Left lung (tissue), 10 donors: ENCODE data around the gene GALNT5. TPM values are rescaled to one million over a fixed set of nuclear protein-coding genes. Genes with fewer than 3 reads are reported as not detected.
A peak's percentile ranks its signal among the peaks of the same experiment; 100 is the strongest.
"Not testable (repeated sequence)": the region's sequence is repeated elsewhere in the genome, so short reads cannot be mapped to it uniquely, and the experiment has no call there.

Source experiments
- ATAC-seq: fragments of 200-7000 bp; cut with Tn5 transposase; one replicate; pipeline ENCODE4 v1.9.1; 2020; ENCODE audit warnings: moderate library complexity
- DNase-seq, 4 donors: peaks; one replicate each; pipeline ENCODE4 v3.0.0-alpha.2; 2013 to 2020
- H3K27ac ChIP-seq, 2 donors: fragments of 200-600 bp; sonication (generic) in 1 of 2; one replicate each; pipeline versions ENCODE4 v1.5.0 to v1.8.0; 2020 to 2021
- H3K27me3 ChIP-seq, 2 donors: fragments of 200-600 bp; sonication (generic) in 1 of 2; one replicate each; pipeline versions ENCODE4 v1.5.0 to v1.8.0; 2020 to 2021
- H3K36me3 ChIP-seq, 2 donors: fragments of 200-600 bp; sonication (generic) in 1 of 2; one replicate each; pipeline versions ENCODE4 v1.5.0 to v1.8.0; 2020 to 2021
- H3K4me1 ChIP-seq, 2 donors: fragments of 200-600 bp; one replicate each; pipeline ENCODE4 v1.8.0; 2021
- H3K4me3 ChIP-seq, 2 donors: fragments of 200-600 bp; sonication (generic) in 1 of 2; one replicate each; pipeline versions ENCODE4 v1.5.0 to v1.8.0; 2020 to 2021; ENCODE audit warnings: mild to moderate bottlenecking in 1 of 2
- H3K9me3 ChIP-seq, 2 donors: fragments of 200-600 bp; sonication (generic) in 1 of 2; one replicate each; pipeline versions ENCODE4 v1.5.0 to v1.8.0; 2020 to 2021
- CTCF ChIP-seq, 2 donors: fragments of 200-600 bp; sonication (generic) in 1 of 2; IDR thresholded peaks; one replicate each; pipeline versions ENCODE4 v1.5.0 to v1.8.0; 2021; ENCODE audit warnings: antibody characterized with exemption in 2 of 2
- intact Hi-C, 2 donors: fragments of 100-400 bp; cut with DNase I; formaldehyde crosslinking; loops; one replicate each; pipeline versions ENCODE4 v1.11.2 to v1.14.2; 2022
- polyA plus RNA-seq, 6 donors: library from polyadenylated mRNA; unstranded; fragments of 120-200 nt; gene quantifications; one replicate each; pipeline ENCODE4 v1.2.1, GENCODE V29; 2013; ENCODE audit not compliant: insufficient read length in 6 of 6
- total RNA-seq, 2 donors: library from RNA; stranded (reverse); fragmentation: NEBNext Ultra II Directional; extraction: Animal tissue kit (Norgen Biotek cat#: 25700); gene quantifications; one replicate each; pipeline ENCODE4 v1.2.1, GENCODE V29; 2021
- donor health status: DM: no; HTN: yes; CAD: no.
- donor health status: DM: no; HTN: no; CAD: no.

The GALNT5 gene
- total and polyA plus RNA-seq, 8 donors, result 6.1 to 59.4 (median 7.1) TPM

- Histone ChIP-seq H3K27ac (no peak overlapping the region), H3K4me1 (no peaks in the 10 kb centered on the region), H3K9me3 (no peaks in the 10 kb centered on the region), H3K36me3 (no peaks in the 10 kb centered on the region), H3K27me3 (no peaks in the 10 kb centered on the region), H3K4me3 (no peak overlapping the region)
- peak; percentile 44 to 51 for TF ChIP-seq CTCF (IDR thresholded peaks at IDR 0.05)
- peak in 1 of 4 donors; percentile 10 for DNase-seq
- intact Hi-C loops, result no loop called here
- peak; percentile 69 for ATAC-seq
Measured at GRCh38 chr2:157336137-157337010, 78.9 kb downstream of the GALNT5 start.

- H3K27me3 ChIP-seq, result no peaks in the 10 kb centered on the region
- no peaks in the 10 kb centered on the region for H3K36me3 ChIP-seq
- DNase-seq, result no peak
- peaks cover 0 to 5% of the 10 kb centered on the region in 2 donors for H3K9me3 ChIP-seq
- H3K4me1 ChIP-seq, result no peaks in the 10 kb centered on the region
- no peak for TF ChIP-seq CTCF (IDR thresholded peaks at IDR 0.05)
- H3K4me3 ChIP-seq, result no peak overlapping the region
- no peak overlapping the region for H3K27ac ChIP-seq
- no peak for ATAC-seq
- intact Hi-C loops, result no loop called here
Measured at GRCh38 chr2:157337978-157338377, 80.5 kb downstream of the GALNT5 start.

GRCh38 chr2:157339965-157340655 lies 82.6 kb downstream of the GALNT5 start:
- TF ChIP-seq CTCF (IDR thresholded peaks at IDR 0.05), result no peak
- Histone ChIP-seq H3K4me1 (no peaks in the 10 kb centered on the region), H3K27me3 (no peaks in the 10 kb centered on the region), H3K36me3 (no peaks in the 10 kb centered on the region), H3K4me3 (no peak overlapping the region), H3K27ac (no peak overlapping the region), H3K9me3 (peaks cover 0 to 19% of the 10 kb centered on the region in 2 donors)
- intact Hi-C loops, result no loop called here
- ATAC-seq (no peak), DNase-seq (no peak)

GRCh38 chr2:157341381-157341780 lies 83.9 kb downstream of the GALNT5 start:
- ATAC-seq, H3K27me3 ChIP-seq, H3K27ac ChIP-seq, H3K4me1 ChIP-seq, H3K36me3 ChIP-seq, H3K4me3 ChIP-seq, intact Hi-C loops: not testable (repeated sequence)
- peak in 1 of 4 donors; percentile 35 for DNase-seq
- H3K9me3 ChIP-seq, result peaks cover 0 to 25% of the 10 kb centered on the region in 2 donors

- no peak for TF ChIP-seq CTCF (IDR thresholded peaks at IDR 0.05)
- DNase-seq, result no peak
- intact Hi-C loops, result no loop called here
Measured at GRCh38 chr2:157345647-157346389, 88.3 kb downstream of the GALNT5 start.

More at GRCh38 chr2:157345647-157346389, 88.3 kb downstream of the GALNT5 start:
- Histone ChIP-seq H3K9me3 (peaks cover 0 to 25% of the 10 kb centered on the region in 2 donors), H3K27me3 (no peaks in the 10 kb centered on the region), H3K27ac (no peak overlapping the region), H3K4me1 (no peaks in the 10 kb centered on the region), H3K4me3 (no peak overlapping the region), H3K36me3 (no peaks in the 10 kb centered on the region)
- no peak for ATAC-seq
